NT2/D1 (cell line): ENCODE data around the gene EIF3A.

ENCODE experiments used
- YY1 ChIP-seq: IDR thresholded peaks from 2 replicates; pipeline ENCODE4 v1.6.1; 2011; ENCODE audit not compliant: insufficient read length, insufficient read depth
- ZNF274 ChIP-seq: IDR thresholded peaks from 2 replicates; pipeline ENCODE4 v1.6.1; 2011; ENCODE audit warnings: mild to moderate bottlenecking, low read depth, low read length

GRCh38 chr10:119101366-119102098, 20.9 kb upstream of the EIF3A start:
- TF ChIP-seq ZNF274 (no peak), YY1 (no peak)
